ENCODE measurements around the gene ZBTB20.

The ZBTB20 gene

DNA sequence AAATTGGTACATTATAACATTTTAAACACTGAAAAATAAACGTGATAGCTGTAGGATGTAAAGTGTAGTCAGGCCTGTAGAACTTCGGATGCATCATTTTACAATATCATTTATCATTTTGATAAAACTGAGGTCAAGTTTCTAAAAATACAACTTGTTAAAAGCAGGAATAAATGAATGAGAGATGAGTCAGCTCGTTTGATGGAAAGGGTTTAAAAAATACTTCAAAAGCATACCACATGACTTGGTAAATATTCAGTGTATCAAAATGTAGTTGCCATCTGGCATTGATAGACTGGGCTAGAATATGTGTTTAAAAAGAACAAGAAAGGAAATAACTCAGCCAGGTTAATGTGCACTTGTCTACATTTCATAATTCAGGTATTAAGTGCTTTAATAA, 496.3 kb downstream of the ZBTB20 start:
- DNase-seq (ENCODE audit: low read depth in 1 of 2, low spot score in 1 of 2) = no peak
- no peak for TF ChIP-seq JUND (IDR thresholded peaks at IDR 0.05; ENCODE audit: low read depth)
- in situ Hi-C loops (cut with HindIII; ENCODE audit: low pct_unique_long_range_greater_than_20kb, low sequenced_read_pairs) = no loop called here

DNA sequence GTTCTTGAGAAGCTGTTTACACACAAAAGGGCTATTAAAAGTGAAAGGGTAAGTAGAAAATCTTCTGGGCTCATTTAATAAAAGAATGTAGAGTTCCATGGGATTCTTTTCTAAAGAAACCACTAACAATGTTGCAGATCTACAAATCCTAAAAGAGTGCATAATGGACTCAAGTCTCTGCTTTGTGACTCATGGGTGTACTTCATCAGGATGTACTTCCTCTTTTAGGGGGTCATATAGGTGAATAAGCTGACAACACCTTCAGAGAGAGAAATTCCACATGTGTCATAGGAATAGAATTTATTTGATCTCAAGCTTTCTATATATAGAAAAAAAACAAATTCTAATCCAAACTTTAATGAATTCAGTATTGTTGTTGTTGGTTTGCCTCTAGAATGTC, 497.8 kb downstream of the ZBTB20 start:
- TF ChIP-seq JUND (IDR thresholded peaks at IDR 0.05; ENCODE audit: low read depth) = no peak
- in situ Hi-C loops (cut with HindIII; ENCODE audit: low pct_unique_long_range_greater_than_20kb, low sequenced_read_pairs) = no loop called here
- no peak for DNase-seq (ENCODE audit: low read depth in 1 of 2, low spot score in 1 of 2)

- TF ChIP-seq JUND (IDR thresholded peaks at IDR 0.05; ENCODE audit: low read depth) = no peak
- no peak for DNase-seq (ENCODE audit: low read depth in 1 of 2, low spot score in 1 of 2)
Measured at GRCh38 chr3:114646526-114646925, 500.6 kb downstream of the ZBTB20 start.

GRCh38 chr3:114645392-114645791, 501.7 kb downstream of the ZBTB20 start:
- no peak for TF ChIP-seq JUND (IDR thresholded peaks at IDR 0.05; ENCODE audit: low read depth)
- in situ Hi-C loops (cut with HindIII; ENCODE audit: low pct_unique_long_range_greater_than_20kb, low sequenced_read_pairs) = no loop called here
- DNase-seq (ENCODE audit: low read depth in 1 of 2, low spot score in 1 of 2) = no peak

More at GRCh38 chr3:114646526-114646925, 500.6 kb downstream of the ZBTB20 start:
- in situ Hi-C loops (cut with HindIII; ENCODE audit: low pct_unique_long_range_greater_than_20kb, low sequenced_read_pairs) = no loop called here

- DNase-seq (ENCODE audit: low read depth in 1 of 2, low spot score in 1 of 2) = no peak
- no peak for TF ChIP-seq JUND (IDR thresholded peaks at IDR 0.05; ENCODE audit: low read depth)
- in situ Hi-C loops (cut with HindIII; ENCODE audit: low pct_unique_long_range_greater_than_20kb, low sequenced_read_pairs) = no loop called here
Measured at GRCh38 chr3:114644367-114644766, 502.7 kb downstream of the ZBTB20 start.

- no peak for DNase-seq (ENCODE audit: low read depth in 1 of 2, low spot score in 1 of 2)
- in situ Hi-C loops (cut with HindIII; ENCODE audit: low pct_unique_long_range_greater_than_20kb, low sequenced_read_pairs) = no loop called here
- TF ChIP-seq JUND (IDR thresholded peaks at IDR 0.05; ENCODE audit: low read depth) = no peak
Measured at GRCh38 chr3:114642951-114643741, 503.9 kb downstream of the ZBTB20 start.

GRCh38 chr3:114640126-114640525, 507.0 kb downstream of the ZBTB20 start:
- in situ Hi-C loops (cut with HindIII; ENCODE audit: low pct_unique_long_range_greater_than_20kb, low sequenced_read_pairs) = no loop called here

GRCh38 chr3:114639171-114639570, 507.9 kb downstream of the ZBTB20 start:
- DNase-seq (ENCODE audit: low read depth in 1 of 2, low spot score in 1 of 2) = no peak
- no peak for TF ChIP-seq JUND (IDR thresholded peaks at IDR 0.05; ENCODE audit: low read depth)
- in situ Hi-C loops (cut with HindIII; ENCODE audit: low pct_unique_long_range_greater_than_20kb, low sequenced_read_pairs) = no loop called here

More at GRCh38 chr3:114640126-114640525, 507.0 kb downstream of the ZBTB20 start:
- no peak for DNase-seq (ENCODE audit: low read depth in 1 of 2, low spot score in 1 of 2)
- no peak for TF ChIP-seq JUND (IDR thresholded peaks at IDR 0.05; ENCODE audit: low read depth)

DNA sequence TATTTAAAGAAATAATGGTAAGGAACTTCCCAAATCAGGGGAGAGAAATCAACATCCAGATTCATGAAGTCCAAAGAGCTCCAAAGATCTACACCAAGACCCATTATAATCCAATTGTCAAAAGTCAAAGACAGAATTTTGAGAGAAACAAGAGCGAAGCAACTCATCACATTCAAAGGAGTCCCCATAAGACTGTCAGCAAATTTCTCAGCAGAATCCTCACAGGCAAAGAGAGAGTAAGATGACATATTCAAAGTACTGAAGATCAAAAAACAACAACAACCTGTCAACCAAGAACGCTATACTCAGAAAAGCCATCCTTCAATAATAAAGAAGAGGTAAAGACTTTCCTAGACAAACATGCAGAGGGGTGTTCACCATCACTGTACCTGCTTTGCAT, 511.2 kb downstream of the ZBTB20 start:
- in situ Hi-C loops (cut with HindIII; ENCODE audit: low pct_unique_long_range_greater_than_20kb, low sequenced_read_pairs) = no loop called here
- no peak for DNase-seq (ENCODE audit: low read depth in 1 of 2, low spot score in 1 of 2)
- TF ChIP-seq JUND (IDR thresholded peaks at IDR 0.05; ENCODE audit: low read depth) = no peak

DNA sequence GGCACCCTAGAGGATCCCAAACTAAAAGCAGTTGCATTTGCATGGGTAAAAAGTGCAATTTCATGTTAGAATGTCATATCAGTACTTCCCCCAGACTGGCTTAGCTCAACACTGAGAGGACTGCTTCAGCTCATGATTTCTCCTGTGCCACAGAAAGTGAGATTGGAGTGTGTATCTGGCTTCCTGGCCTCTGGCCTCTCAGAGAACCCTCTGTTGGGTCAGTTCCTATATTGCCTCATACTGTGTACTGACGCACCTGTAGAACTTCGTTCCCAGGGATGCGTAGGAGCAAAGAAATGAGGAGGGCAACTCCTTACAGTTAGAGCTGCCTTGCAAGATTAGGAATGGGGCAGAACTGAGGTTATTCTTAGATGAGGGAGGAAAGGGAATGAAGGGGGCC, 512.5 kb downstream of the ZBTB20 start:
- no peak for TF ChIP-seq JUND (IDR thresholded peaks at IDR 0.05; ENCODE audit: low read depth)
- in situ Hi-C loops (cut with HindIII; ENCODE audit: low pct_unique_long_range_greater_than_20kb, low sequenced_read_pairs) = no loop called here
- no peak for DNase-seq (ENCODE audit: low read depth in 1 of 2, low spot score in 1 of 2)

DNA sequence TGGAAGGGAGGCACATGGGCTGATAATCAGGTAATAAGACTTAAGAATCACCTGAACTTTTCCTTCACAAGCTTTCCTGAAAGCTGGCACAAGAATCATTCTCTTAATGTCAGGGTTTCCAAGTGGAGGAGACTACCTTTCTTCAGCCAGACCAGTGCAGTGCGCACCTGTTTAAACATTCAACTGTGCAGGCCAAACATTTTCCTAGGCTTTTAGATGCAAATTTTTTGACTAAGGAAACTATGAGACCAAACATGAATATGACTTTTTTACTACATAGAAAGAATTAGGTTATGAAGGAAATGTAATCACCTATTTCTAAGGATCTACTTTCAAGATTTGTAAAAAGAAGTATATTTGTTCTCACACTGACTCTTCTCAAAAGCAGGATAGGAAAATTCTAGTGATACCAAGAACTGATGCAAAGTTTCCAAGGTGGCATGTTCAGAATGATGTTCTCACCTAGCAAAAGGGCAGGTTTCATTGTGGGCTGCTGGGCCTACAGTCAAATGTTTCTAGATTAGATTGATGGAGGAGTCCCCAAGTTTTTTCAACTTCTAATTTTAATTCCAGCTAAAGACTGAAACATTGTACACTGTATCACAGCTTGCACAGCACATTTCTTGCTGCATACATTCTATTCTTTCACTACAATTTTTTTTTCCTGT, 514.2 kb downstream of the ZBTB20 start:
- no peak for DNase-seq (ENCODE audit: low read depth in 1 of 2, low spot score in 1 of 2)
- in situ Hi-C loops (cut with HindIII; ENCODE audit: low pct_unique_long_range_greater_than_20kb, low sequenced_read_pairs) = no loop called here
- no peak for TF ChIP-seq JUND (IDR thresholded peaks at IDR 0.05; ENCODE audit: low read depth)

DNA sequence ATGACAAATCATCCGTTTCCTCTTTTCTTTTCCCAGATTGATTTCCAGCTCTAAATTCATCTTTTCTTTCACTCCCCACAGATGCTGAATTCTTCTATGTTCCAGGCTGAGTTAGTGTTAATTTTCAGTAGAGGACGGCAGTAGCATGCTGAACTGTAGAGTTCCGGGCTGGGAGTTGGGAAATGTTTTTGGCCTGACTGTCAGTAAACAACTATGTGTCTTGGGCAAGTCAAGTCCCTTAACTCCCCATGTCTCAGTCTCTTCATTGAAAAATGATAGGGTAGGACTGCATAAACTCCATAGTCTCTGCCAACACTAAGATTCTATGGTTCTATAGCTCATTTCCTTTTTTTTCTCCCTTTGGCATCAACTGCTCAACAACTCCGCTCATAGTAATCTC, 519.3 kb downstream of the ZBTB20 start:
- in situ Hi-C loops (cut with HindIII; ENCODE audit: low pct_unique_long_range_greater_than_20kb, low sequenced_read_pairs) = no loop called here
- no peak for DNase-seq (ENCODE audit: low read depth in 1 of 2, low spot score in 1 of 2)
- no peak for TF ChIP-seq JUND (IDR thresholded peaks at IDR 0.05; ENCODE audit: low read depth)

GRCh38 chr3:114626751-114627150, 520.3 kb downstream of the ZBTB20 start:
- in situ Hi-C loops (cut with HindIII; ENCODE audit: low pct_unique_long_range_greater_than_20kb, low sequenced_read_pairs) = no loop called here
- no peak for DNase-seq (ENCODE audit: low read depth in 1 of 2, low spot score in 1 of 2)
- TF ChIP-seq JUND (IDR thresholded peaks at IDR 0.05; ENCODE audit: low read depth) = no peak
